ENCODE data around the gene ACTA2. TPM values are rescaled to one million over a fixed set of nuclear protein-coding genes. Genes with fewer than 3 reads are reported as not detected.
A peak's percentile ranks its signal among the peaks of the same experiment; 100 is the strongest.

ACTA2 gene
- total RNA-seq, 1 experiment from 2014 or later, result 1.3 TPM

DNA sequence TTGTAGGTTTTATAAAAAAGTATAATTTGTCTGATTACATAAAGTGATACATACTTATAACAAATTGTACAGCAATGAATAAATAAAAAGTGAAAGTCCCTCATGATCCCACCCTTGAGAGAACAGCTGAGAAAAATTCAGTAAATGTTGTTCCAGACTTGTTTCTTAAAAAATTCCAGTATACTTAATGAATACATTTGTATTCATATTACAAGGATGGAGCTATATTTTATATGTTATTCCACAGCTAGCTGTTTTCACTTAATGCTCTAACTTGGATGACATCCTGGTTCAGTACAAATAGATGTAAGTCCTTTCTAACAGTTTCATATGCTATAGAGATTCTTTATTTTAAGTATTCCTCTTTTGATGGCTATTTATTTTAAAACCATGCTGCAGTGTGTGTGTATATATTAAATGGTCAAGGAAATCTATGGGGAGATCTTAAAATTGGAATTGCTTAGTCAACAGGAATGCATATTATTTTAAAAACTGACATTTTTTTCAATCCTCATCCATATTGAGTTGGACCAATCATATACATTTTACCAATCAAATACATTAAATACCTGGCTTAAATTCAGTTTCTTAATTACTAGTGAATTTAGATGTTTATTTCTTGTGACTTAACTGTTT lies 63.6 kb downstream of the ACTA2 start:
- Histone ChIP-seq H3K4me3 (ENCODE audit: low read length) (peak overlapping the region; percentile 72), H3K4me2 (ENCODE audit: low read depth, low read length, poor library complexity, severe bottlenecking) (peak overlapping the region; percentile 87), H3K79me2 (ENCODE audit: low read length) (peaks cover 95% of the 10 kb centered on the region), H3K4me1 (ENCODE audit: low read length) (peaks cover 91% of the 10 kb centered on the region), H4K20me1 (ENCODE audit: insufficient read depth, low read depth, low read length) (no peaks in the 10 kb centered on the region), H3K9me3 (ENCODE audit: low read length) (no peaks in the 10 kb centered on the region), H2AFZ (ENCODE audit: low read length) (no peak overlapping the region), H3K36me3 (ENCODE audit: insufficient read depth, low read length) (no peaks in the 10 kb centered on the region), H3K27ac (ENCODE audit: low read length) (peak overlapping the region; percentile 95), H3K27me3 (ENCODE audit: low read length) (no peaks in the 10 kb centered on the region), H3K9ac (ENCODE audit: low read length) (peak overlapping the region; percentile 67), H3K9me2 (replicated peaks; ENCODE audit: insufficient read depth, low read length) (no peaks in the 10 kb centered on the region)
- DNase-seq, result no peak

DNA sequence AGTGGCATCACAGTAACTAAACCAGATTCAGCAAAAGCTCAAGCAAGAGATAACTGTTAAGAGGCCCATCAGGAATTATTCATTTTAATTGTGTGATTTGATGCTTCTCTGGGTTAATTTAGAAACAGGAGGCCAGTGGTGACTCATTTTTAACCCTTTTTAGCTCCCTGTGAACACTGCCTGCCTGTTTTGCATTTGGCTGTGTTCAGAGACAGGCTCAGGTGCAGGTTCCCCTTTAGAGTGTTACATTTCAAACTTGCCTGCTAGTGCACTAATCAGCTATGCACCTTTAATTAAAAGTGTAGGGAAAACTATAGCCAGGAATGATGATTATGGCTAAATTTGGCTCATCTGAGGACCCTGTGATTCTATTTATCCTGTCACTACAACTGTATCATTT lies 66.0 kb downstream of the ACTA2 start:
- peak overlapping the region; percentile 72 for H3K4me3 ChIP-seq (ENCODE audit: low read length)
- DNase-seq, result peak; percentile 90
- no peaks in the 10 kb centered on the region for H3K27me3 ChIP-seq (ENCODE audit: low read length)
- H3K9ac ChIP-seq (ENCODE audit: low read length), result peak overlapping the region; percentile 67
- no peaks in the 10 kb centered on the region for H3K9me2 ChIP-seq (replicated peaks; ENCODE audit: insufficient read depth, low read length)
- no peaks in the 10 kb centered on the region for H3K9me3 ChIP-seq (ENCODE audit: low read length)
- peak overlapping the region; percentile 87 for H3K4me2 ChIP-seq (ENCODE audit: low read depth, low read length, poor library complexity, severe bottlenecking)
- H4K20me1 ChIP-seq (ENCODE audit: insufficient read depth, low read depth, low read length), result no peaks in the 10 kb centered on the region
- no peak overlapping the region for H2AFZ ChIP-seq (ENCODE audit: low read length)
- peaks cover 98% of the 10 kb centered on the region for H3K4me1 ChIP-seq (ENCODE audit: low read length)
- no peaks in the 10 kb centered on the region for H3K36me3 ChIP-seq (ENCODE audit: insufficient read depth, low read length)
- peaks cover 94% of the 10 kb centered on the region for H3K79me2 ChIP-seq (ENCODE audit: low read length)
- H3K27ac ChIP-seq (ENCODE audit: low read length), result peak overlapping the region; percentile 95

Small RNAs within 50 kb of the gene (small RNA-seq; reads per million reads assigned to genes)
- gene RF02116, result not detected

Other genes starting within 250 kb of the ACTA2 start
- not detected in 2 replicates for gene LIPK, start 246.5 kb downstream of the ACTA2 start, total RNA-seq (2014; rRNA removed; shearing (Covaris generic); ENCODE audit: low replicate concordance)
- gene LIPN, start 192.8 kb downstream of the ACTA2 start, total RNA-seq (2014; rRNA removed; shearing (Covaris generic); ENCODE audit: low replicate concordance), result not detected in 2 replicates
- gene LIPM, start 150.0 kb downstream of the ACTA2 start, total RNA-seq (2014; rRNA removed; shearing (Covaris generic); ENCODE audit: low replicate concordance), result not detected in 2 replicates
- not detected in 2 replicates for gene ANKRD22, start 100.9 kb downstream of the ACTA2 start, total RNA-seq (2014; rRNA removed; shearing (Covaris generic); ENCODE audit: low replicate concordance)
- 38.5 and 44.8 TPM in 2 replicates for gene STAMBPL1, start 72.5 kb downstream of the ACTA2 start, total RNA-seq (2014; rRNA removed; shearing (Covaris generic); ENCODE audit: low replicate concordance)
- gene FAS, start 38.0 kb upstream of the ACTA2 start, total RNA-seq (2014; rRNA removed; shearing (Covaris generic); ENCODE audit: low replicate concordance), result 68.5 and 91.9 TPM in 2 replicates